ENCODE results near the gene CHPT1.
A peak's percentile ranks its signal among the peaks of the same experiment; 100 is the strongest.

CHPT1 gene

DNA sequence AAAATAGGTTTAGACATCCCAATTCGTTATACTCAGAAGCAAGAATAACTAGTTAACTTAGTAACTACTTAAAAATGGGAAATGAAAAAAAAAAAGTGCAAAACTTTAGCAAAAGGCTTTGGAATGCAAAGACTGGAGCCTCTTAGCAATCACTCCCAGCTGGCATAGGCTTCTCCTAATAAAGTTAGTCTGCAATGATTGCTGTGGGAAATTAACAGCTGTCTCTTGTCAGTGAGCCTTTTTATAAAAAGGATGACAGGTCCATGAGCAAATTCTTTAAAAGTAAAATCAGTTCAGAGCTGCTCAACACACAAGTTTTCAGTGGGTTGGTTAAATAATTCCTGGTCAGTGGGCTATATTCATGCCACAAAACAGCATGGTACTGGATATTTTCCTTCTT, 49.2 kb downstream of the CHPT1 start:
- no peaks in the 10 kb centered on the region for H3K9me3 ChIP-seq (ENCODE audit: low read length)
- H3K27ac ChIP-seq (ENCODE audit: low read depth, low read length) = no peak overlapping the region
- peaks cover 31% of the 10 kb centered on the region for H3K36me3 ChIP-seq (ENCODE audit: insufficient read depth, low read length)
- no peak overlapping the region for H3K4me3 ChIP-seq (ENCODE audit: low read depth in 1 of 2, low read length in 2 of 2)
- no peaks in the 10 kb centered on the region for H3K27me3 ChIP-seq (ENCODE audit: control insufficient read depth in 1 of 2, insufficient read depth in 2 of 2, low read length in 2 of 2)
- no peaks in the 10 kb centered on the region for H3K4me1 ChIP-seq (ENCODE audit: insufficient read depth, low read length)
- H3K9ac ChIP-seq (ENCODE audit: low read length) = no peak overlapping the region

DNA sequence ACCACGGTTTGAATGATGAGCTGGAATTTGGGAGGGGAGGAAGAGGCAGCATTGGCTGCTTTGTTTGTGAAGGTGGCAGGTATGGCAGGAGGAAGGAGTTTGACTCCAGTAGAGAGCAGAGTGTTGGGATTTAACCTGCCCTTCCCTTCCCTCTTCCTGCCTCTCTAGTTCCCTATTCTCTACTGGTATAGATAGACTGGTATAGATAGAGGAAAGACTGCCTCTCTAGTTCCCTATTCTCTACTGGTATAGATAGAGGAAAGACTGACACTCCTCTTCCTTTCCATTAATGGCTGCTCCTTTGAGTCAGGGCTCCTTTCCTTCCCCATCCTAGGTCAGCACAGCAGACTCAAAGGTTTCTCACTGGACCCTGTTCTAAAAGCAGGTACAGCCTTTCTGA, 50.3 kb downstream of the CHPT1 start:
- Histone ChIP-seq H3K4me1 (ENCODE audit: insufficient read depth, low read length) (no peaks in the 10 kb centered on the region), H3K9ac (ENCODE audit: low read length) (no peak overlapping the region), H3K9me3 (ENCODE audit: low read length) (no peaks in the 10 kb centered on the region), H3K4me3 (ENCODE audit: low read depth in 1 of 2, low read length in 2 of 2) (no peak overlapping the region), H3K27me3 (ENCODE audit: control insufficient read depth in 1 of 2, insufficient read depth in 2 of 2, low read length in 2 of 2) (no peaks in the 10 kb centered on the region), H3K27ac (ENCODE audit: low read depth, low read length) (no peak overlapping the region), H3K36me3 (ENCODE audit: insufficient read depth, low read length) (peaks cover 35% of the 10 kb centered on the region)

DNA sequence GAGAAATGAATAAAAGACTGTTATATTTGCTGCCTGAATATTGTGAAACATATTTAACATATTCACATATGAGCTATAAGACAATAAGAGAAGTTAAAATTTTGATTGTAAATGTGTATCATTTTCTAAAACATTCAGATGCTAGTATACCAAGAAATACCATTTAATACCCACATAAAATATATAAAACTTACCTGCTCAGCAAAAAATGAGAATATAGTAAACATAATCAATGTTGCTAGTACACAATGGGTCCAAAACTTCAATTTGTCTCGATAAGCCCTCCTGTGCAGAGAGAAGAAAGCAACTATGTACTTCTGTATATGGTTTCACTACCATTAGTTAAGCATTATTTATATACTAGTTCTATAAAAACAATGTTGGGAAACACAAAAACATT, 51.5 kb downstream of the CHPT1 start:
- peaks cover 28% of the 10 kb centered on the region for H3K36me3 ChIP-seq (ENCODE audit: insufficient read depth, low read length)
- no peaks in the 10 kb centered on the region for H3K9me3 ChIP-seq (ENCODE audit: low read length)
- H3K27me3 ChIP-seq (ENCODE audit: control insufficient read depth in 1 of 2, insufficient read depth in 2 of 2, low read length in 2 of 2) = no peaks in the 10 kb centered on the region
- no peak overlapping the region for H3K9ac ChIP-seq (ENCODE audit: low read length)
- no peaks in the 10 kb centered on the region for H3K4me1 ChIP-seq (ENCODE audit: insufficient read depth, low read length)
- no peak overlapping the region for H3K27ac ChIP-seq (ENCODE audit: low read depth, low read length)
- no peak overlapping the region for H3K4me3 ChIP-seq (ENCODE audit: low read depth in 1 of 2, low read length in 2 of 2)

DNA sequence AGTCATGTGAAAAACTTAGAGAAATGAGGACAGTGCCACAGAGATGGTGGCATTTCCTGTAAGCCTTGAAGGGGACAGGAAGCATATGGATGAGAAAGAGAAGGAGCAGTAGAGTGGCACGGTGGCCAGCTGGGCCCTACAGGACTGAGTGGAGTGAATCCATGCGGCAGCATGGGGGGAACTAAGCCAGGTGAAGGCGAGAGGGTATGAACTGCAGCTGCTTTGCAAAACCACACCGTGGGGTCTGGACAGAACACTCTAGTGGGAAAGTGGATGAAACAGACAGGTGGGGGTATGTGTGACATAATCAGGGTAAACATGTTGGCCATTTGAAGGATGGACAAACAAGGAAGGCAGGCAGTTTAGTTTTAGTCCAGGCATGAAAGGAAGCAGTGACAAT, 52.2 kb downstream of the CHPT1 start:
- Histone ChIP-seq H3K4me1 (ENCODE audit: insufficient read depth, low read length) (no peaks in the 10 kb centered on the region), H3K36me3 (ENCODE audit: insufficient read depth, low read length) (peaks cover 23% of the 10 kb centered on the region), H3K27me3 (ENCODE audit: control insufficient read depth in 1 of 2, insufficient read depth in 2 of 2, low read length in 2 of 2) (no peaks in the 10 kb centered on the region), H3K4me3 (ENCODE audit: low read depth in 1 of 2, low read length in 2 of 2) (no peak overlapping the region), H3K9me3 (ENCODE audit: low read length) (no peaks in the 10 kb centered on the region), H3K9ac (ENCODE audit: low read length) (no peak overlapping the region), H3K27ac (ENCODE audit: low read depth, low read length) (no peak overlapping the region)

DNA sequence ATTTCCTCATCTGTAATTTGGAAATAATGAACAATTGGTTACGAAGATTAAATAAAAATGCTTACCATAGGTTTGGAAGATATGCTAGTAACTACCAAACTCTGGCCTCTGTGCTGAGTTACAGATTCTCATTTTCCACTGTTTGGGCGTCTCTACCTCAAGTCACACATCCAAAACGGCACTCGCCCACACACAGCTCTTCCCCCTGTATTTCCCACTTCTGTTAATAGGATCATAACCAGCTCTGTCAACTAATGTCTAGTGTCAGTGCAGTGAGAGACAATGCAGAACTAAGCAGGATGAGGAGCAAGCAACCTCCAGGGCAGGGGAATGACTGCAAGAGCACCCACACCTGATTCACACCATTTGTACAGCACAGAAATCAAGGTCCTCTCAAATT, 52.7 kb downstream of the CHPT1 start:
- peaks cover 23% of the 10 kb centered on the region for H3K36me3 ChIP-seq (ENCODE audit: insufficient read depth, low read length)

DNA sequence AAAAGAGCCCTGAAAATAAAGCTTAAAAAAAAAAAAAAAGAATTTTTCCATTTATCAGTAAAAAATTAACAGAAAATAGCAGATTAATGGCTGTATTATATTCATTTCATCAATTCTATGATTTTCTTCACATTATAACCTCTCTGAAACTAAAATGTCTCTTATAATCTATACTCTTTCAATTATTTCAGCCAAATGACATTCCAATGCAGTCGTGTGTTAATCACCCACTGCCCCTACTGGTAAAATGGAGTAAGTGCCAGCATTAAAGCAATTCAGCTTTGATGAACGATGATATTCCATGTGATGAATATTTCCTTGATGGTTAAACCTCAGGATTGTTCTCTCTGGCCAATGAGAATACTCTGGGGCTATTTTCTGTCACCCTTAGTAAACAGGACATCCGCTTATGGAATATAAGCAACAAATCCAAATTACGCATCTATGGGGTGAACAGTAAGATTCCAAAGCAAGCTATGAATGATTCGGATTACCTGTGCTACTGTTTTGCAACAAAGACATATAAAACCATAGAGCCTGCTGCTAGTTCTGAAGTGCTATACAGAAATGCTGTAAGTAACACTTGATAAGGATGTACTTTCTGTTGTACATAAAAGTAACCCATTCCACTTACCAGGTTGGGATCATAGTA, 62.1 kb downstream of the CHPT1 start:
- H3K9ac ChIP-seq (ENCODE audit: low read length) = no peak overlapping the region
- H3K36me3 ChIP-seq (ENCODE audit: insufficient read depth, low read length) = peaks cover 8% of the 10 kb centered on the region
- H3K4me1 ChIP-seq (ENCODE audit: insufficient read depth, low read length) = no peaks in the 10 kb centered on the region
- H3K27me3 ChIP-seq (ENCODE audit: control insufficient read depth in 1 of 2, insufficient read depth in 2 of 2, low read length in 2 of 2) = no peaks in the 10 kb centered on the region
- H3K4me3 ChIP-seq (ENCODE audit: low read depth in 1 of 2, low read length in 2 of 2) = no peak overlapping the region
- H3K9me3 ChIP-seq (ENCODE audit: low read length) = no peaks in the 10 kb centered on the region
- H3K27ac ChIP-seq (ENCODE audit: low read depth, low read length) = no peak overlapping the region

More for the DNA sequence above, 52.7 kb downstream of the CHPT1 start:
- H3K9me3 ChIP-seq (ENCODE audit: low read length) = no peaks in the 10 kb centered on the region
- H3K4me1 ChIP-seq (ENCODE audit: insufficient read depth, low read length) = no peaks in the 10 kb centered on the region
- H3K4me3 ChIP-seq (ENCODE audit: low read depth in 1 of 2, low read length in 2 of 2) = no peak overlapping the region
- H3K27ac ChIP-seq (ENCODE audit: low read depth, low read length) = no peak overlapping the region
- no peaks in the 10 kb centered on the region for H3K27me3 ChIP-seq (ENCODE audit: control insufficient read depth in 1 of 2, insufficient read depth in 2 of 2, low read length in 2 of 2)
- H3K9ac ChIP-seq (ENCODE audit: low read length) = no peak overlapping the region

DNA sequence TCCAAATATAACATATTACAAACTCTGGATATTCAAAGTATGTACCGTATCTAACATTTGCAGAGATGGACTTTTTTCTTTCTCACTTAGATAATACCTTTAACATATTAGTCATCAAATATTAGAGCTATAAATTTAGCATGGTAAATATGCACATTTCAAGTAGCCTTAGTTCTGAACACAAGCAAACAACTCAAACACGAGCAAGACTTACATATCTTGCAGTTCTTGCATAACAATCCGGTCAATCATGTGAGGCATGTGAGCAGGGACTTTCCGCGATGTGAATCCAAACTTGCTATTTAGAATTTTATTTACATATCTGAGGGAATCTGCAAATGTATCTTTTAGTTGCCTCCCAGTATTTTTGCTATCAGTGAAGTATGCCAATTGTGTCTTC, 63.9 kb downstream of the CHPT1 start:
- Histone ChIP-seq H3K4me1 (ENCODE audit: insufficient read depth, low read length) (no peaks in the 10 kb centered on the region), H3K9me3 (ENCODE audit: low read length) (no peaks in the 10 kb centered on the region), H3K27ac (ENCODE audit: low read depth, low read length) (no peak overlapping the region), H3K4me3 (ENCODE audit: low read depth in 1 of 2, low read length in 2 of 2) (no peak overlapping the region), H3K36me3 (ENCODE audit: insufficient read depth, low read length) (no peaks in the 10 kb centered on the region), H3K27me3 (ENCODE audit: control insufficient read depth in 1 of 2, insufficient read depth in 2 of 2, low read length in 2 of 2) (no peaks in the 10 kb centered on the region), H3K9ac (ENCODE audit: low read length) (no peak overlapping the region)

DNA sequence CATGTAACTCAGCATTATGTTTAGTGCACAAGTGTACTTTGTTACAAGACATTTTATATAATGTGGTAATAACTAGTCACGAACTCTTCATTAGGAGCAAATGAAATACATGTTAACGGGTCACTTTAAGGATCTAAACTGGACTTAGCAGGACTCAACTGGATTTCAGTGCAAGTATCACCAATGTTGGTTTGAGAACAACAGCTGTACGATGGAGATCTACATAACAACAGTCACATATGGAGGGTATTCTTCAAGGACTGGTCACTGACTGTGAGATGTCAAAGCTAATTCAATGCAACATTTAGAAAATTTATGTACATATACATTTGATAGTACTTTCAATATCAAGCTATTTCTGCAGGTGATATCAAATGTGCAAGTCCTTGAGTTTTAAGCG, 64.3 kb downstream of the CHPT1 start:
- no peaks in the 10 kb centered on the region for H3K4me1 ChIP-seq (ENCODE audit: insufficient read depth, low read length)
- no peak overlapping the region for H3K27ac ChIP-seq (ENCODE audit: low read depth, low read length)
- H3K9ac ChIP-seq (ENCODE audit: low read length) = no peak overlapping the region
- H3K9me3 ChIP-seq (ENCODE audit: low read length) = no peaks in the 10 kb centered on the region
- H3K27me3 ChIP-seq (ENCODE audit: control insufficient read depth in 1 of 2, insufficient read depth in 2 of 2, low read length in 2 of 2) = no peaks in the 10 kb centered on the region
- no peaks in the 10 kb centered on the region for H3K36me3 ChIP-seq (ENCODE audit: insufficient read depth, low read length)
- no peak overlapping the region for H3K4me3 ChIP-seq (ENCODE audit: low read depth in 1 of 2, low read length in 2 of 2)

DNA sequence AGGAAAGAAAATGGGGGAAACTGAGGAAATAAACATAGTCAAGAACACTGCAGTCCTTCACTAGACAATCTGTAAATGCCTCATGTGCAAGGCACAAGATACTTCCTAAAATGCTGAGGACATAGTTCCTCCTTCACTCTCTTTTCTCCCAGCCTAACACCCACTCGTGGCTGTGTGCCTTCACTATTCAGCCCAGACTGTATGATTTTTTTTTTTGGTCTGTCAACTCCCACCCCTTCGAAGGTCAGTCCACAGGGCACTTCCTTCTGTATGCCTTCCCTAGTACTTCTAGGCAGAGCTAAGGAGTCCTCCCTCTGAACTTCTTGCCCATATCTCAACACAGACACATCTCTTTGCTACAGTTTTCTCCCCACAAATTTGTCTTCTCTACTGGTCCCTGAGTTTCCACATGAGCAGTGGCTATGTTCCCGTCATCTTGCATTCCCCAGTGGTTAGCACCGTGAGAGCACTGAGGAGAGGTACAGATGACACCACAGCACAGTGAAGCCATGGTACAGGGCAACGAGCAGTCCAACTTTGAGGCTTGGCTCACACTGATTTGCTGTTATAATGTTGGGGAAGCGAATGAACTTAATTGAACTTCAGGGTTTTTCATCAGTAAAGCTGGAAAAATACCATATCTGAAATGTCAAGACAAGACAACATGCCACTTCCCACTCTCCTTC, 65.9 kb downstream of the CHPT1 start:
- H3K9me3 ChIP-seq (ENCODE audit: low read length) = no peaks in the 10 kb centered on the region
- H3K27me3 ChIP-seq (ENCODE audit: control insufficient read depth in 1 of 2, insufficient read depth in 2 of 2, low read length in 2 of 2) = no peaks in the 10 kb centered on the region
- H3K9ac ChIP-seq (ENCODE audit: low read length) = no peak overlapping the region
- peak overlapping the region; percentile 7 for H3K27ac ChIP-seq (ENCODE audit: low read depth, low read length)
- H3K4me1 ChIP-seq (ENCODE audit: insufficient read depth, low read length) = no peaks in the 10 kb centered on the region
- no peak overlapping the region for H3K4me3 ChIP-seq (ENCODE audit: low read depth in 1 of 2, low read length in 2 of 2)
- peaks cover 9% of the 10 kb centered on the region for H3K36me3 ChIP-seq (ENCODE audit: insufficient read depth, low read length)

DNA sequence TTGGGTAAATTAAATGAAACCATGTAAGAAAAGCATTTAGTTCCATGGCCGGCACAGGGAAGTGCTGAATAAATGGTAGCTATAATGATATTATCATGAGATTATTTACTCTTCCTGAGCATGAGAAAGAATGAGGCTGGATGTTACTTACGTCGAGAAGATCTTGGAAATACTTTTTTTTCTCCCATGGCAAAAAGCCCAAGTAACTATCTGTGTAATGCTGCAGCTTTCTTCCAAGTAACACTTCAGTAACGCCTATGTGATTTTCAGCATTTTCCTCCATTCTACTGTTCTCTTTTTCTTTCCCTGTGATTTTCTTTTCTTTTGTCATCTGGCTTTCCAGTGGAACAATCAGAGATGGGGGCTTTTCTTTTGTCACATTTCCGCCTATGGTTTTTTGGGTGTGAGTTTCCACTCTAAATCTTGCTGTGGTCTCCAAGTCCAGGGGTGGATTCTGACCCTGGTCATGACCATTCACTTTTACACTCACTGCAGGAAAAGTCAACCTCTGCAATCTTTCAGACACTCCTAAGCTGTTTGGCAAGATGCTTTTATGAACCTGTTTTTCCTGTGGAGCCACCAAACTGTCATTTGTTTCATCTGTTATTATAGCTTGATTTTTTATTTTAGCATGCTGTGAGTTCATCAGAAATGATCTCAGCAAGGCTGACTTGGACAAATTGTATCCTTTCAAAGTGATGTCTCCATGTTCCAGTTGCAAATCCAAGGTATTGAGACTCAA, 66.8 kb downstream of the CHPT1 start:
- Histone ChIP-seq H3K9ac (ENCODE audit: low read length) (no peak overlapping the region), H3K4me1 (ENCODE audit: insufficient read depth, low read length) (no peaks in the 10 kb centered on the region), H3K27ac (ENCODE audit: low read depth, low read length) (peak overlapping the region; percentile 7), H3K36me3 (ENCODE audit: insufficient read depth, low read length) (peaks cover 14% of the 10 kb centered on the region), H3K27me3 (ENCODE audit: control insufficient read depth in 1 of 2, insufficient read depth in 2 of 2, low read length in 2 of 2) (no peaks in the 10 kb centered on the region), H3K4me3 (ENCODE audit: low read depth in 1 of 2, low read length in 2 of 2) (no peak overlapping the region), H3K9me3 (ENCODE audit: low read length) (no peaks in the 10 kb centered on the region)

DNA sequence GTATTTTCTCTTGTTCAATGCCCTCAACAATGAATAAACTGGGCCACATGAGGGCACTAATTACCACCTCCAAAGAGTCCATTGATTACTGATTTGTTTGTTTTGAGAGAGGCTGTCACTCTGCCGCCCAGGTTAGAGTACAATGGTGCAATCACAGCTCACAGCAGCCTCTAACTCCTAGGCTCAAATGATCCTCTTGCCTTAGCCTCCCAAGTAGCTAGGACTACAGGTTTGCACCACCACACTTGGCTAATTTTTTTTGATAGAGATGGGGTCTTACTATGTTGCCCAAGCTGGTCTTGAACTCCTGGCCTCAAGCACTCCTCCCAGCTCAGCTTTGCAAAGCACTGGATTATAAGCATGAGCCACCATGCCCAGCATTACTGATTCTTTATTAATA, 70.1 kb downstream of the CHPT1 start:
- Histone ChIP-seq H3K27me3 (ENCODE audit: control insufficient read depth in 1 of 2, insufficient read depth in 2 of 2, low read length in 2 of 2) (no peaks in the 10 kb centered on the region), H3K36me3 (ENCODE audit: insufficient read depth, low read length) (peaks cover 25% of the 10 kb centered on the region), H3K27ac (ENCODE audit: low read depth, low read length) (no peak overlapping the region), H3K4me1 (ENCODE audit: insufficient read depth, low read length) (no peaks in the 10 kb centered on the region), H3K9ac (ENCODE audit: low read length) (no peak overlapping the region), H3K9me3 (ENCODE audit: low read length) (no peaks in the 10 kb centered on the region), H3K4me3 (ENCODE audit: low read depth in 1 of 2, low read length in 2 of 2) (no peak overlapping the region)
